OCI-LY3 (cell line): ENCODE data around the gene LHFPL2.

Source experiments
- H2AFZ ChIP-seq: fragments of 200-600, 300-600 bp; shearing (Covaris generic); 2 replicates; pipeline ENCODE4 v1.6.0; 2014; ENCODE audit warnings: antibody characterized with exemption, low read depth, low read length
- H3K27ac ChIP-seq: fragments of 200-600, 300-600 bp; sonication (generic); 2 replicates; pipeline ENCODE4 v1.5.1; 2014; ENCODE audit warnings: mild to moderate bottlenecking, low read length, moderate library complexity, mixed read lengths
- H3K27me3 ChIP-seq: fragments of 200-600, 300-600 bp; sonication (generic); 2 replicates; pipeline ENCODE4 v1.6.1; 2014; ENCODE audit warnings: low read depth, low read length, mixed read lengths
- H3K36me3 ChIP-seq: fragments of 200-600, 300-600 bp; sonication (generic); replicated peaks from 2 replicates; pipeline ENCODE3; 2014; ENCODE audit warnings: low read depth, low read length, mixed read lengths
- H3K4me1 ChIP-seq: fragments of 300-600, 200-600 bp; sonication (generic); 2 replicates; pipeline ENCODE4 v1.6.1; 2014; ENCODE audit warnings: low read length, mixed read lengths
- H3K4me2 ChIP-seq: fragments of 200-600, 300-600 bp; sonication (generic); 2 replicates; pipeline ENCODE4 v1.6.1; 2014; ENCODE audit warnings: low read length, mixed read lengths
- H3K4me3 ChIP-seq: fragments of 300-600, 200-600 bp; sonication (generic); 2 replicates; pipeline ENCODE4 v1.5.1; 2014; ENCODE audit warnings: antibody characterized with exemption, mild to moderate bottlenecking, low read length, moderate library complexity
- H3K79me2 ChIP-seq: fragments of 300-600, 200-600 bp; shearing (Covaris generic); 2 replicates; pipeline ENCODE4 v1.6.1; 2014; ENCODE audit warnings: mild to moderate bottlenecking, low read length, mixed read lengths
- H3K9ac ChIP-seq: fragments of 300-600, 200-600 bp; shearing (Covaris generic); 2 replicates; pipeline ENCODE4 v1.6.0; 2014; ENCODE audit warnings: mild to moderate bottlenecking, low read length, moderate library complexity
- H3K9me3 ChIP-seq: fragments of 200-600, 300-600 bp; shearing (Covaris generic); 2 replicates; pipeline ENCODE4 v1.6.1; 2014; ENCODE audit warnings: low read length, mixed read lengths; ENCODE audit not compliant: insufficient read depth
- H4K20me1 ChIP-seq: fragments of 200-600, 300-600 bp; sonication (generic); 2 replicates; pipeline ENCODE4 v1.6.1; 2016; ENCODE audit warnings: low read length, mixed read lengths; ENCODE audit not compliant: insufficient read depth
- CTCF ChIP-seq: fragments of 200-600, 300-600 bp; sonication (generic); IDR thresholded peaks from 2 replicates; pipeline ENCODE4 v1.5.1; 2014; ENCODE audit warnings: antibody characterized with exemption, low read length, low read depth
- EZH2phosphoT487 ChIP-seq: fragments of 200-600 bp; shearing (Covaris generic); IDR thresholded peaks from 2 replicates; pipeline ENCODE4 v1.6.1; 2018; ENCODE audit warnings: antibody characterized with exemption, mixed run types, low read depth

LHFPL2 gene

GRCh38 chr5:78569441-78569840 lies 79.1 kb downstream of the LHFPL2 start:
- no peaks in the 10 kb centered on the region for H3K9me3 ChIP-seq
- no peak overlapping the region for H3K4me3 ChIP-seq
- H4K20me1 ChIP-seq, result no peaks in the 10 kb centered on the region
- no peaks in the 10 kb centered on the region for H3K36me3 ChIP-seq
- peaks cover 15% of the 10 kb centered on the region for H3K4me1 ChIP-seq
- TF ChIP-seq EZH2phosphoT487, result no peak
- H3K79me2 ChIP-seq, result no peaks in the 10 kb centered on the region
- no peaks in the 10 kb centered on the region for H3K27me3 ChIP-seq
- H2AFZ ChIP-seq, result no peak overlapping the region
- H3K4me2 ChIP-seq, result no peak overlapping the region
- H3K9ac ChIP-seq, result no peak overlapping the region
- no peak overlapping the region for H3K27ac ChIP-seq

GRCh38 chr5:78568676-78569075 lies 79.9 kb downstream of the LHFPL2 start:
- H3K27ac ChIP-seq, result no peak overlapping the region
- no peaks in the 10 kb centered on the region for H3K27me3 ChIP-seq
- no peaks in the 10 kb centered on the region for H3K9me3 ChIP-seq
- H3K4me2 ChIP-seq, result no peak overlapping the region
- no peaks in the 10 kb centered on the region for H3K79me2 ChIP-seq
- H3K36me3 ChIP-seq, result no peaks in the 10 kb centered on the region
- no peak overlapping the region for H3K4me3 ChIP-seq
- H3K4me1 ChIP-seq, result peaks cover 8% of the 10 kb centered on the region
- no peak overlapping the region for H3K9ac ChIP-seq
- no peaks in the 10 kb centered on the region for H4K20me1 ChIP-seq
- H2AFZ ChIP-seq, result no peak overlapping the region
- TF ChIP-seq EZH2phosphoT487, result no peak
- TF ChIP-seq CTCF, result no peak

DNA sequence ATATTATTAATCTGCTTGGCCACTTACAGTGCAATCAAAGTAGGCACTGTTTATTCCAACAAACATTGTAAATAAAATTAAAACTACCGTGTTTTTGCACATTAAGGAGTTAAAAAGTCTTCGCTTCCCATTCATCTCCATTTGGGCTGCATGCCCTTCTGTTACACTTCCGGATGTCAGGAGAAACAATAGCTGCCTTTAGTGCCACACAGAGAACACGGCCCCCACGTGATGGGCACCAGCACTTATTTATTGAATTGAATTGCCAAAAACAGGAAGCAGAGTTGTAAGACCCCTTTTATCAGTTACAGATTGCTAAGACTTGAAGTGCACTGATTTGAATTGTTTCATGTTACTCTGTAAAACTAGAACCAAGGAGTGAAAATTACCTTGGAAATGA lies 80.4 kb downstream of the LHFPL2 start:
- H3K27ac ChIP-seq, result no peak overlapping the region
- no peaks in the 10 kb centered on the region for H3K36me3 ChIP-seq
- H3K4me2 ChIP-seq, result no peak overlapping the region
- H3K4me1 ChIP-seq, result peaks cover 4% of the 10 kb centered on the region
- H4K20me1 ChIP-seq, result no peaks in the 10 kb centered on the region
- H3K9me3 ChIP-seq, result no peaks in the 10 kb centered on the region
- no peak overlapping the region for H3K9ac ChIP-seq
- no peak for TF ChIP-seq CTCF
- TF ChIP-seq EZH2phosphoT487, result no peak
- no peak overlapping the region for H3K4me3 ChIP-seq
- H3K27me3 ChIP-seq, result no peaks in the 10 kb centered on the region
- H2AFZ ChIP-seq, result no peak overlapping the region
- no peaks in the 10 kb centered on the region for H3K79me2 ChIP-seq

DNA sequence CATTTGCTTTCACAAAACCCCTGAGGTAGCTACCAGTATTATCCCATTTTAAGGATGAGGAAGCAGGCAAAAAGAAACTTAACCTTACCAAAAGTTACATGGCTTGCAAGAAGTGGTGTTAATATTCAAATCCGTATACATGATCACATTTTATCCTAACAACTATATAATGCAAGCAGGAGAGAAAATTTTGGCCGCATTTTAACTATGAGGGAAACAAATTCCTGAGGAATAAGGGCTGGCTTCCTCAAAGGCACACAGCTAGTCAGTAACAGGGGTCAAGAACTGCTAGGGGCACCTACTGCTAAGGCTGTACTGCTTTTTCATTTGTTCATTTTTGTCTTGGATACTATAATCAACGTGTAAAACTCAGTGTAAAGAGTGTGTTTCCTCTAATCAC lies 81.0 kb downstream of the LHFPL2 start:
- no peak for TF ChIP-seq CTCF
- no peak for TF ChIP-seq EZH2phosphoT487
- H2AFZ ChIP-seq, result no peak overlapping the region
- no peaks in the 10 kb centered on the region for H3K9me3 ChIP-seq
- no peak overlapping the region for H3K9ac ChIP-seq
- no peak overlapping the region for H3K27ac ChIP-seq
- H3K79me2 ChIP-seq, result no peaks in the 10 kb centered on the region
- no peaks in the 10 kb centered on the region for H3K36me3 ChIP-seq
- no peaks in the 10 kb centered on the region for H3K27me3 ChIP-seq
- H3K4me2 ChIP-seq, result no peak overlapping the region
- no peaks in the 10 kb centered on the region for H4K20me1 ChIP-seq
- no peak overlapping the region for H3K4me3 ChIP-seq
- no peaks in the 10 kb centered on the region for H3K4me1 ChIP-seq
